Putamen (tissue), 1 donor: ENCODE measurements around the gene CNST.
A peak's percentile ranks its signal among the peaks of the same experiment; 100 is the strongest.

Experiments
- DNase-seq: peaks from one replicate; pipeline ENCODE4 v3.0.0-alpha.2; 2016; ENCODE audit warnings: low spot score

Gene CNST

GRCh38 chr1:246566128-246566812 is at the start of gene CNST, which contains the start of gene TFB2M:
Gene CNST (plus strand): TSS chr1:246566456. CDS start chr1:246591563, 25,107 bp downstream.
Gene TFB2M (minus strand): TSS chr1:246566261. CDS start chr1:246566138, 123 bp downstream.
- DNase-seq, result peak; percentile 98

- DNase-seq, result no peak
Observed at GRCh38 chr1:246517391-246517790, 48.9 kb upstream of the CNST start.

- no peak for DNase-seq
Observed at GRCh38 chr1:246518456-246519205, 47.6 kb upstream of the CNST start.

GRCh38 chr1:246519514-246519913 is 46.7 kb upstream of the CNST start:
- DNase-seq, result no peak

GRCh38 chr1:246526380-246526779 is 39.9 kb upstream of the CNST start:
- DNase-seq, result no peak

- no peak for DNase-seq
Observed at GRCh38 chr1:246526915-246527314, 39.3 kb upstream of the CNST start.

- DNase-seq, result no peak
Observed at GRCh38 chr1:246527402-246528088, 38.7 kb upstream of the CNST start.

GRCh38 chr1:246528933-246529731 is 37.1 kb upstream of the CNST start:
- no peak for DNase-seq

GRCh38 chr1:246530482-246530881 is 35.8 kb upstream of the CNST start:
- no peak for DNase-seq

- no peak for DNase-seq
Observed at GRCh38 chr1:246532519-246532918, 33.7 kb upstream of the CNST start.

- DNase-seq, result no peak
Observed at GRCh38 chr1:246533371-246533905, 32.8 kb upstream of the CNST start.

- DNase-seq, result no peak
Observed at GRCh38 chr1:246534114-246534513, 32.1 kb upstream of the CNST start.

- DNase-seq, result no peak
Observed at GRCh38 chr1:246537441-246537840, 28.8 kb upstream of the CNST start.

GRCh38 chr1:246537887-246538286 is 28.4 kb upstream of the CNST start:
- no peak for DNase-seq

GRCh38 chr1:246540738-246541491 is 25.3 kb upstream of the CNST start:
- DNase-seq, result no peak

- peak; percentile 28 for DNase-seq
Observed at GRCh38 chr1:246544001-246544400, 22.3 kb upstream of the CNST start.

GRCh38 chr1:246549665-246550064 is 16.6 kb upstream of the CNST start:
- DNase-seq, result no peak

- DNase-seq, result no peak
Observed at GRCh38 chr1:246550402-246550801, 15.9 kb upstream of the CNST start.

GRCh38 chr1:246552110-246552509 is 14.1 kb upstream of the CNST start:
- no peak for DNase-seq

- DNase-seq, result no peak
Observed at GRCh38 chr1:246554201-246554600, 12.1 kb upstream of the CNST start.

- no peak for DNase-seq
Observed at GRCh38 chr1:246558041-246558440, 8.2 kb upstream of the CNST start.
